Activated CD4-positive, CD25-positive, alpha-beta regulatory T cell treated with anti-CD3 and anti-CD28 coated beads, Interleukin-2, amount 50 U/mL, for 72 hours (primary cell): ENCODE data around the gene RNF130.
"Not testable (repeated sequence)": the region's sequence is repeated elsewhere in the genome, so short reads cannot be mapped to it uniquely, and the experiment has no call there.

Experiments used
- DNase-seq: peaks from one replicate; pipeline ENCODE4 v3.0.0; 2021

RNF130 gene

DNA sequence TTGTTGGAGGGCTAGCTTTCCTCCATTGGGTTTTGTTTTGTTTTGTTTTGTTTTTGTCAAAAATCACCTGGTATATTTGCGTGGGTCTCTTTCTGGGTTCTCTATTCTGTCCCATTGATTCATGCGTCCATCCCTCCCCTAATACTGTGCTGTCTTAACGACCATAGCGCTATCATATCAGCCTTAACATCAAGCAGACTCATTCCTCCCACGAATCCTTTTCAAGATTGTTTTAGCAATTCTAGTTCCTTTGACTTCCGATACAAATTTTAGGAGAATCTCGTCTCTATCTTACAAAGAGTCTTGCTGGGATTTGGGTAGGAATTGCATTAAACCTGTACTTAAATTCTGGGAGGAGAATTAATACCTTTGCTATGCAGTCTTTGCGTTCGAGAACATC is 31.1 kb upstream of the RNF130 start:
- no peak for DNase-seq

DNA sequence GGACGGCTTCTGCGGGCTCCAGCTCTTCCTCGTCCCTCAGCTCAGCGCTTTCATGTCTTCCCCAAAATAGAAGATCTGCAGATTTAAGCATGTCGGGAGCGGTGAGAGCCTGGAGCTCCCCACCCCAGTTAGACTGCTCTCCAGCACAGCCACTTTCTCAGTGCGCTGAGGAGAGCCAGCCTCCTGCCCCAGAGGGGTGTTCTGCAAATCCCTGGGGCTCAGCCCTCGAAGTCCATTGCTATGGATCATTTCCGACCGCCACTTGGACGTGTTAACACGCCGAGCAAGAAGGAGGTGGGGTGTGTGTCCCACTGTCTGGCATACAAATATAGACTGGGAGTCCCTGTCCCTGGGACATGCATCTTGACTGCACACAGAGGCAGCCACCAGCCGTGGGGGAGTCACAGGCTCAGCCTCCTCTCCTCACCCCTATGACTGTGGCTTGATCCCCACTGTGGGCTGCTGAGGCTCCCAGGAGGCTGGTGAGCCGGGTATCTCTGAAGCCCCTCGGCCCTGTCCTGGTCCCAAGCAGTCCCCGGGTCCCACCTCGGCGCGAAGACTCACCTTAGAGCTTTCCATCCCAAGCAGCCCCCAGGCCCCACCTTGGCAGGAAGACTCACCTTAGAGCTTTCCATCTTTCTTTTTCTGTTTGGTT is 30.0 kb upstream of the RNF130 start:
- peak; percentile 17 for DNase-seq

DNA sequence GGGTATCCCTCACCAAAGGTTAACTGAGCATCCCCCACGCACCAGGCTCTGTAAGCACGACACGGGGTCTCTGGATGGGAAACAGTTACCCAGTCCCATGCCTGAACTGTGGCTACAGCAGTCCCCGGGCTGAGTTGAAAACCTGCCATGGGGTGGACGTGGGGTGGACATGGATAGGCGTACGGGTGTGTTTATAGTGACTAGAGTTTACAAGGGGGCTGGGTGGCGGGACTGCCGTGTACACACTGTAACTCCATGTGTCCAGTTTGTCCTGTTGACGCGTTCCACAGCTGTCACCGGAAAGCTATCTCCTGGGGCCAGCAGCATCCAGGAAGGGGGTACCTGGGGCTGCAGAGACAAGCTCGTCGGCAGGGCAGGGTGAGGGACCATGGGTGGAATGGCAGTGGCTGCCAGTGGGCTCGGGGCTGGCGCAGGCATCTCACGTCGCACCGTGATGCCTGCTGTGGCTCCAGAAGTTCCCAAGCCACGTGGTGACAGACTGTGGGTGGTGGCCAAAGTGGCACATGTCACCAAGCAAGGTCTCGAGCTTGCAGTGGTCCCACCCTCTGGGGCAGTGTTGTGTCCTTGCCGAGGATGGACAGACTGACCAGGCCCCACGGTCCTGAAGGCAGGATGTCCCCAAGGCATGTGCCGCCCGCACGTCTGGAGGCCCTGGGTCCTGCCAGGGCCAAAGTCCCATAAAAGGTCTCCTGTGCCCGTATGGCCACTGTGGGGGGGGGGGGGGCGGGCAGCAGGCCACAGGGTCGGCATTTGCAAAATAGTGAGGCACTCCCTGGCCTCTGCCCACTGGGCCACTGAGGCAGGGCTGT is 29.3 kb upstream of the RNF130 start:
- peak; percentile 20 for DNase-seq

DNA sequence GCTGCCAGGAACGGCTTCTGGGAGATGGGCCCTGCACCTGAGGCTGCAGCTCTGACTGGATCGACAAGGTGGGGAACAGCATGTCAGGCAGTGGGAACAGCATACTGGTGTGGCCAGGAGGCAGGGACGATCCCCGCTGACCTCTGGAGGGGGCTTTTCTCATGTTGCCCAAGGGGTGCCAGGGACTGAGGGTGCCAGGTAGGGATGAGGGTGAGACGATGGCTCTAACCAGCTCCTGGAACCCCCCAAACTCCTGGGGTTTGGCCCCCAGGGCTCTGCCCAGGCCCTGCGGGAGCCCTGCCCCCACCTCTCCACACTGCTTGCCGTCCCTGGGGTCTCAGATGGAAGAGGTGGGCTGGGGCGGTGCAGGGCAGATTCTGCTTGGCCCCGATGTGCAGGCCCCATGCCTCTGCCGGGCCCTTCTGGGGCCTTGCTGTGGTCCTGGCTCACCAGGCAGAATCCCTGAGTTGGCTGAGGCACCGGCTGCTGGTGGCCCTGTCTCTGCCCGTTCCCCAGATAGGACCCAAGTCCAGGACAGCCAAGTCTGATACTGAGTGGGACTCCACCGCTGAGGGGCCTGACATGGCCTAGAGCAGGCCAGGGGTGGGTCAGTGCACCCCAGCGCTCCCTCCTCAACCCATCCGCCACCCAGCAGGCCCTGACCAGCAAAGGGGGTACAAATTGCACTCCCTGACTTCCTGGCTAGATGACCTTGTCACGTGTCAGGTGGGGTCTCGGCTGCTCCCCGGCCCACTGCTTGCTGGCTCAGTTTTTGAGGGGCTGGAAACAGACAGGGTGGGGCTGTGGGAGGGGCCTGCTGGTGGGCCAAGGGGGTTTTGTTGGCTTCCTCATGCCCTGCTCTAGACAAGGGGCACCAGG is 28.4 kb upstream of the RNF130 start:
- peak; percentile 23 for DNase-seq

DNA sequence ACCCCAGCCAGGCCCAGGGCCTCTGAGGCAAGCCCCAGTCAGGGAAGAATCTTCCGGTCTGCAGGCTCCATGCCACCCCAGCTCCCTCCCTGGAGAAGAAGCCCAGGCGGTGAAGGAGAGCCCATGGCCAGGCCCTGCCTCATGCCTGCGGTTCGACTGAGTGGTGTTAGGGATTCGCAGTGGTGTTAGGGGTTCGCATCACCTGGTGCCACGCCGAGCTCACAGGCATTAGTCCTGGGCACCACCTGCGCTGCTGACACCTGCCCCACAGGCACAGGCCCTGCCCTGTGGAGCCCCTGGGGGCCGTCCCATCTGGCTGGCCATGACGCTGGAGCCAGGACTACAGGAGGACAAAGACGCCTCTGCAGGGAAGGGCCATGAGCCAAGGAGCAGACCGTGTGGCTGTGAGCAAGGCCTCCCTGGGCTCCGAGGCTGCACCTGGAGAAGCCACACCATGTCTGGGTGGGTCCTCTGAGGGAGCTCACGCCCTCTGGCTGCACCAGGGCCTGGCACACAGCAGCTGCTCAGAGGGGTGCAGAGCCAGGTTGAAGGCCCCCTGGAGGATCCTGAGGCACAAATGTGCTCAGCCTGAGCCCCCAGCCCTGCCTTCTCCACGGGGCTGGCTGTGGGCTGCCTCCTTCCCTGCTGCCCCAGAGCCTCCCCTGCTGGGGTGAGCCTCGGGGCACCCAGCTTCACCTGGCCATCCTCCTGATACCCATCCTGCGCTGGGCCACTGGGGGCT is 27.6 kb upstream of the RNF130 start:
- DNase-seq, result peak; percentile 25

DNA sequence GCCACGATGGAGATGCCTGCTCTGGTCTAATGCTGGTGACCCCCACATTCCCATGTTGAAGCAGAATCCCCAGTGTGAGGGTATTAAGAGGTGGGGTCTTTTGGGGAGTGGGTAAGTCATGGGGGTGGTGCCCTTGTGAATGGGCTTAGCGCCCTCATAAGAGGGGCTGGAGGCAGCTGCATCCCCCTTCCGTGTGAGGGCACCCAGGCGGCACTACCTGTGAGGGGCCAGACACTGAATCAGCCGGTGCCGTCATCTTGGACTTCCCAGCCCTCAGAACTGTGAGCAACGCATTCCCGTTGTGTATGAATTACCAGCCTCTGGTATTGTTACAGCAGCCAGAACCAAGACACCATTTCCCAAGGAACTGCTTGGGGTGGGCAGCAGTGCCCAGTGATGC is 27.0 kb upstream of the RNF130 start:
- DNase-seq, result peak; percentile 11

DNA sequence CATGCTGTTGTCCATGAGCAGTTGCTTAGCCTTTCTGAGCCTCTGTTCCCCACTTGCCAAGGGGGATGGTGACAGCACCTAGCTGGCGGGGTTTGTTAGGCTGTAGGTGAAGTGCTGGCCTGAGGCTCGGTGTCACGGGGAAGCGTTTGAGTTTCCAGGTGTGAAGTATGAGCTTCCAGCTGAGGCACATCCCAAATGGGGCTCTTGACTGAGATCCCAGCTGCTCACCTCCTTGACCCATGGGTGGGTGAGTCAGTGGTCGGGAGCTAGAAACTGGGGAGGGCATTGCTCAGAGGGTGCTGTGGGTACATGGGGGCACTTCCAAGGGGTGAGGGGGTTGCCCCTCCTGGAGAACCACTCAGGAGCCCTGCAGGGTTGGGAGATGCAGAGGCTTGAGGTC is 26.4 kb upstream of the RNF130 start:
- no peak for DNase-seq

DNA sequence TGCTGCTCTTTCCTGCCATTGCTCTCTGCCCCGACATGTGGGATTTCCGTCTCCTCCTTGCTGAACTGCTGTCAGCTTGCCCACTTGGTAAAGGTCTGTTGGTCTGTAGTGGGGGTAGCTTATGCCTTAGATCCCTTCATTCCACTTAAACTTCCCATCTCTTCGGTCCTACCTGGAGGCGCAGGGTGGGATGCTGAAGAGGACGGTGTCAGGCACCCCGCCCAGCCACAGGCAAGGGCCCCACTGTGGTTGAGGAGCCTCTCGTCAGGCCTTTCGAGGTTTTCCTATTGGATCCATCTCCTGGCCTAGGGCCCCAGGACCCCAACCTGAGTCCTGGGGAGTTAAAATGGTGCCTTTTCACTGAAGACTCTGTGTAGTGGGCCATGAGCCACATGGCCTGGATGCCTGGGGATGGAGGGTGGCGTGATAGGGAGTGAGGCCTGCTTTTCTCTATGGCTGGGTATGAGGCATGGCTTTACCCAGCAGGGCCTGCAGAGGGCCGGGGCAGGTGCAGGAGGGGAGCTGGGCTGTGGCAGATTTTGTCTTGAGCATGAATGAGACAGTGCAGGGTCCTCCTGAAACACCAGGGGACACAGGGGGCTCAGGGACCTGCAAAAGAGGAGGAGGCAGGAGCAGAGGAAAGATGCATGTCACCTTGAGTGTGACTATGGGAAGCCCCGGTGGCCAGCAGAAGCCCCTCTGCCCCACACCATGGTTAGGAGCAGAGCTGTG is 25.8 kb upstream of the RNF130 start:
- DNase-seq, result no peak

DNA sequence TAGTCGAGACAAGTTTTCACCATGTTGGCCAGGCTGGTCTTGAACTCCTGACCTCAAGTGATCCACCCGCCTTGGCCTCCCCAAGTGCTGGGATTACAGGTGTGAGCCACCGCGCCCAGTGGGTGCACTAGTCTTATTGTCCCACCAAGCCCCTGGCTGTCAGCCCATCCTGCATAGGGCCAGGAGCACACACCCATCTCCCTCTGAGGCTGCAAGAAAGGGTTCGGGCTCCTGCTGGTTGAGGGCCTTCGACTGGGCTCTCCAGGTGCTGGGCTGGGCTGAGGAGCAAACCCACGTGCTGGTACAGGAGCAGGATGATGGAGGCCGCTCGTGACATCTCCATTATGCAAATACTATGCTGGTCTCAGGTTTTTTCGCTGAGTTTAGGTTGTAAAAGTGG is 25.1 kb upstream of the RNF130 start:
- no peak for DNase-seq

DNA sequence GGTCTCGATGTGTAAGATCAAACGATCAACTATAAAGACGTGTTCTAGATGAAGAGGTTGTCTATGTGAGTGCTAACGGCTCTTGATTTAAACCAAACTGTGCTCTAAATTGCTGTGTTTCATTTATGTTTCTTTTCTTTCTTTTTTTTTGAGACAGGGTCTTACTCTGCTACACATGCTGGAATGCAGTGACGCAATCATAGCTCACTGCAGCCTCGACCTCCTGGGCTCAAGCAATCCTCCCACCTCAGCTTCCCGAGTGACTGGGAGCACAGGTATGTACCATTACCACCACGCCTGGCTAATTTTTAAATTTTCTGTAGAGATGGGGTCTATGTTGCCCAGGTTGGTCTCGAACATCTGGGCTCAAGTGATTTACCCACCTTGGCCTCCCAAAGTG is 24.0 kb upstream of the RNF130 start:
- no peak for DNase-seq

DNA sequence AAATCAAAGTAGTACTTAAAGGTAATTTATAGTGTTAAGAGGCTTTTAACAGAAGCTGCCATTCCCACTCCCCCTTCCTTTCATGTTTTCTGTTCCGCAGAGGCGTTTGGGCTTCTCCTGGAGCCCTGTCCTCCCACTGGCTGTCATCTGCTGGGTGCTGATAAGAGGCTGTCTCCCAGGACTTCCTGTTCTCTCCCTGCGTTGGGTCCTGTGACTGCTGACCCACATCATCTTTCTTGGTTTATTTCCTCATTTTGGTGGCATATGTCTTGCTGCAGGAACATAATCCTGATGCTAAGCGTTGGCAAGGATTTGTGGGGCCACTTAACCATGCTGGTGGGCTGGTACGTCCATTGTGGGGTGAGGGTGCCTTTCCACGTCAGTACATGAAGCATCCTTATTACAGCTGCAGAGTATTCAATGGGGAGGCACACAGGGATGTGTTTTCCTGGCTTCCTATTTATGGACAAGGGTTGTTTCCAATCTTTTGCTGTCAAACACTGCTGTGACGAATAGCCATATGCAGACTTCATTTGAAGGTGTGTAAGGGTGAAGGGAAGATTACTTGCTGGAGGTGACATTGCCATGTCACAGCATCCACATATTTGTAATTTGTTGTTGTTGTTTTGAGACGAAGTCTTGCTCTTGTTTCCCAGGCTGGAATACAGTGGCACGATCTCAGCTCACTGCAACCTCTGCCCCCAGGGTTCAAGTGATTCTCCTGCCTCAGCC is 22.3 kb upstream of the RNF130 start:
- DNase-seq, result peak; percentile 2

DNA sequence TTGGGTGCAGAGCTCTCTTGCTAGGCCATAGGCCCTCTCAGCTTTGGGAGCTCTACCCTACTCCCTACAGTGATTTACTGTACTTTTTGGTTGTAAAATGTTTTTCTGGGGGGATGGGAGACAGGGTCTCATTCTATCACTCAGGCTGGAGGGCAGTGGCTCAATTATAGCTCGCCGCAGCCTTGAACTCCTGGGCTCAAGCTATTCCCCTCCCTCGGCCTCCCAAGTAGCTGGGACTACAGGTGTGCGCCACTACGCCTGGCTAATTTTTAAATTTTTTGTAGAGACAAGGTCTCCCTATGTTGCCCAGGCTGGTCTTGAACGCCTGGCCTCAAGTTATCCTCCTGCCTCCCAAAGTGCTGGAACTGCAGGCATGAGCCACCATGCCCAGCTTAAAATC is 21.7 kb upstream of the RNF130 start:
- DNase-seq, result peak; percentile 20

DNA sequence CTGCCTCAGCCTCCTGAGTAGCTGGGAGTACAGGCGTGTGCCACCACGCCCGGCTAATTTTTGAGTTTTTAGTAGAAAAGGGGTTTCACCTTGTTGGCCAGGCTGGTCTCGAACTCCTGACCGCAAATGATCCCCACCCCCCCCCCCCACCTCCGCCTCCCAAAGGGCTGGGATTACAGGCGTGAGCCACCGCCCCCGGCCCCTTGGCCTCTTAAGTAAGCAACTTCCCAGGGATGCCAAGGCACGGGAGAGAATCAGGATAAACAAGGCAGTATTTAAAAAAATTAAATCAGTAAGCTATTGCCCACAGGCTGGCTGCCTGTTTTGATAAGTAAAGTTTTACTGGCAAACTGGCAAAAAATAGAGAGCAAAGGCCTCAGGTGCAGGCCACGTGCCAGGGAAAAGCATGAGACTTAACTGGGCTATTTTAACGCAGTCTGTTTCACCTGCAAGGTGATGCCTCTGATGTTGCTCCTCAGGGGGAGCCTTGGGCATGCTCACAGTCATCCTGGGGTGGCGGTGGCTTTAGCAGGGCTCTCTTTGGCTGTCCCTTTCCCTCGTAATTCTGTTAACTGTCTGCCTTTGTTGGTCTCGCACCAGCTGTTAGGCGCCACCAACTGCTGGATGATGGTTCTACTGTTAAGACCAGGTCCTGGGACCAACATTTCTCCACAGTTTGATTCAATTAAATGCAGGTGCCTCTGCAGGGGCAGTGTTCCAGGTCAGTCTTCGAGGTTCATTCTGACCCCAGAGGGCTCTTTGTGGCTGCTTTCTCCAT is 19.4 kb upstream of the RNF130 start:
- no peak for DNase-seq

DNA sequence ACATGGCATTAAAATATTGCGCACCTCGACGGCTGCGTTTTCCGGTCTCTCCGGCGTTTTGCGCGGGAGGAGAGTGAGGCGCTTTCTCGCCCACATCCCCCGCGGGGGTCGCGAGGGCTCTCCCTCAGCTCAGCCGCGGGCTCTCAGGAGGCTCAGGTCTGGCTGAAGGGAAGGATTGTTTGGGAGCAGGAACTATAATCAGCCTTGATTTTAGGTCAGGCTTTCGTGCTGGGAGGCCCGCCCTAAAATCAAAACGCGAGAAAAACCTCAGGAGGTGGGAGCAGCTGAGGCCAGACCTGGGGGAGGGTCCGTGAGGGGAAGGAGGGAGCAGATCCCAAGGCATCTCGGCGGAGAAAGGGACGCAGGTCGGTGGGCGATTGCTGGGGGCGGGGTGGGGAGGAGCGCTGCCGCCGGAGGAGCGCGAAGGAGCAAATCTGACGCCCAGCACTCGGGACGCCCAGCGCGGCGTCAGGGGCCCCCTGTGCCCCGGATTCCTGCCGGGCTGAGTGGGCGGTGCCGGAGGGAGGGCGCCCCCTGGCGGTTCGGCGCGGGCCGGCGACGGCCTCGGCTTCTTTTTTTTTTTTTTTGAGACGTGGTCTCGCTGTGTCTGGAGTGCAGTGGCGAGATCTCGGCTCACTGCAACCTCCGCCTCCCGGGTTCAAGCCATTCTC is 18.7 kb upstream of the RNF130 start:
- DNase-seq, result peak; percentile 80

DNA sequence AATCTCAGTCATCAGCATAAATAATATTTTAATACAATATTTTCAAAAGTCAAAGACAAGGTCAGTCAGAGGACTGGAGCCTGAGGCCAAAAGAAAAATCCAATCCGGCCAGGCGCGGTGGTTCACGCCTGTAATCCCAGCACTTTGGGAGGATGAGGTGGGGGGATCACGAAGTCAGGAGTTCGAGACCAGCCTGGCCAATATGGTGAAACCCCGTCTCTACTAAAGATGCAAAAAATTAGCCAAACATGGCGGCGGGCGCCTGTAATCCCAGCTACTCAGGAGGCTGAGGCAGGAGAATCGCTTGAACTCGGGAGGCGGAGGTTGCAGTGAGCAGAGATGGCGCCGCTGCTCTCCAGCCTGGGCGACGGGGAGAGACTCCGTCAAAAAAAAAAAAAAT is 18.1 kb upstream of the RNF130 start:
- not testable (repeated sequence) for DNase-seq

DNA sequence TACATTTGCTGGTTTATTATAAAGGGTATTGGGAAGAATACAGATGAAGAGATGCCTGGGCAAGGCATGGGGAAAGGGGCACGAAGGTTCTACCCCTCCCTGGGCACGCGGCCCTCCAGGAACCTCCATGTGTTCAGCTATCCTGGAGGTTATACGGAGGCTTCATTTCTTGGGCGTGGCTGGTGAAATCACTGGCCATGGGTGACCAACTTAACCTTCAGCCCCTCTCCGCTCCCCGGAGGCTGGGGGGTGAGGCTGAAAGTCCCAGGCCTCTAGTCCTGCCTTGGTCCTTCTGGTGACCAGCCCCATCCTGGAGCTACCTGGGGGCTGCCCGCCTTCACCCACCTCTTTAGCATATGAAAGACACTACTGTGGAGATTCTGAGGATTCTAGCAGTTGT is 17.0 kb upstream of the RNF130 start:
- DNase-seq, result no peak

DNA sequence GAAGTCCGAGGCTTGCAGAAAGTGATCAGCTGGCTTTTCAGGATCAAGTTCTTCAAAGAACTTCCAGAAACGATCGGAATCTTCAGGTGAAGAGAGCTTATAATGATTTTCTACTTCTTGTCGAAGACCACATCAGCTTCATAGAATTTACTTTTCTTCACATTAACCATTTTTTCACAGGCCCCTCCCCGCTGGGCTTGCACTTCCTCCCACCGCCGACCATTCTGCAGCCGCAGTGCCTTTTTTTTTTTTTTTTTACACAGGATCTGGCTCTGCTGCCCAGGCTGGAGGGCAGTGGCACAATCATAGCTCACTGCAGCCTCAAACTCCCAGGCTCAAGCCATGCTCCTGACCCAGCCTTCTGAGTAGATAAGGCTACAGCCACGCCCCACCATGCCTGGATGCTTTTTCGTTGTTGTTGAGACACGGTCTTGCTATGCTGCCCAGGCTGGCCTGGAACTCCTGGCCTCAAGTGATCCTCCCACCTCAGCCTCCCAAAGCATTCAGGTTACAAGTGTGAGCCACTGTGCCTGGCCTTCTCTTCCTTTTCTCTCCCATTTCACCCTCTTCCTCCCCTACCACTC is 15.3 kb upstream of the RNF130 start:
- DNase-seq, result no peak

DNA sequence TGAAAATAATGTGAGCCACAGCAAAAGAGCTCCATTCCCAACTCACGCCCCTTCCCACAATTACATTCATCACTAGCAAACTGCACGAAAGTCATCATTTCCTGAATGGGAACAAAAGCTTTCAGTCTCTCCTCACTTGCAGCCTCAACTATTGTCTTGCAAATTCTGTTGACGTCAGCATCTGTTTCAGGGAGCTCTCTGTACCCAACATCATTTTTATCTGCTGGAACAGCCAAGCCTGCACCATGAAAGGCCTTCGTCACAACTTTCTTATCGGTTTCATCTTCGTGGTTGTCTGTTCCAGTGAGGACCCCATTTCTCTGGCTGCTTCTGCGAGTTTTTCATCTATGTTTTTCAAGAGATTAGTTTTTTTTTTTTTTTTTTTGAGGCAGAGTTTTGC is 14.3 kb upstream of the RNF130 start:
- no peak for DNase-seq
